ENCODE measurements around the gene PAM16. TPM values are rescaled to one million over a fixed set of nuclear protein-coding genes. Genes with fewer than 3 reads are reported as not detected.
A peak's percentile ranks its signal among the peaks of the same experiment; 100 is the strongest.
"Not testable (repeated sequence)": the region's sequence is repeated elsewhere in the genome, so short reads cannot be mapped to it uniquely, and the experiment has no call there.

Gene PAM16
- total RNA-seq, 1 experiment from 2014 or later = 80.4 TPM

DNA sequence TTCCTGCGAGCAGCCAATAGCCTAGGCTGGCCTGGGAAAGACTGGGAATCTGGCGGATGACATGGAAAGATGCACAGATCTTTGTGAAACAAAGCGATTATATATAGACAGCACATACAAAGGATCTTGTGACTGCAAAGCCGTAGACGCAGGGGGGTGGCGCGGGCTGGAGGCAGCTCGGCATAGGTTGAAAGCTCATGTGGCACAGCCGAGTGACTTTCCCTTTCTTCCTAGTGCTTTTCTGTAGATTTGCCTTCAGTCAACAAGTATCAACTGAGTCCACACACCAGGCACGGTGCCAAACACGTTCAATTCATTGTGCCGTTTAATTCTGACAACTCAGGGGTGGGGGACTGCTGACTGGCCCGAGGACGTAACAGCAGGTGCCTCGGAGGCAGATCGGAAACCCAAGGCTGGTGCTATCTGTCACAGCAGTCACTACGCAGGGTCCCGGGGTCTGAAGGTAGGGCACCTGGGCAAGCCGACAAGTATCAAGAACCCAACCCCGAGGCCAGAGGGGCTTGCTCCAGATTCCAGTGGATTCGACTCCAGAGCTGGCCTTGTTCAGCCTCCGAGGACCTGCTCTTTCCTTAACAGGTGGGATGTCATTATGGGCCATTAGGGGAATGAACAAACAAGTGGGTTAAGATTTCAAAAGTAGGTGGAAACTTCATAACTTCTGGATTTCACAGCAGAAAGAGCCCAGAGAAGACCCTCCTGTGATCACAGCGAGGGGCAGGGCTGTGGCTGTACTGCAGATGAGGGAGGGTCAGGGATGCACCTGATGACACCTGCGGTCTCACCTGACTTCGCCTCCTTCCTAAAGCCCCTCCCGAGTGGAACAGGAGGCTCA is 5.9 kb downstream of the PAM16 start:
- peaks cover 4% of the 10 kb centered on the region for H3K27me3 Mint-ChIP-seq (ENCODE audit: low read depth)
- H3K4me3 Mint-ChIP-seq = no peak overlapping the region
- no peak overlapping the region for H3T11ph ChIP-seq (ENCODE audit: low read length)
- H4K5ac ChIP-seq (ENCODE audit: insufficient read length, low read depth, low read length) = no peak overlapping the region
- H3K79me2 ChIP-seq (ENCODE audit: insufficient read depth, low read length) = peaks cover 11% of the 10 kb centered on the region; the same call in 1 of the 2 replicates
- H3K4me1 ChIP-seq (ENCODE audit: insufficient read depth, low read length) = no peaks in the 10 kb centered on the region
- H2AK5ac ChIP-seq (ENCODE audit: insufficient read length, low read length) = no peak overlapping the region
- no peak overlapping the region for H2BK120ac ChIP-seq (ENCODE audit: low read depth, low read length, poor library complexity, severe bottlenecking)
- no peaks in the 10 kb centered on the region for H3K23me2 ChIP-seq (ENCODE audit: insufficient read length, low read depth, low read length, poor library complexity, severe bottlenecking)
- H3K9ac ChIP-seq (ENCODE audit: extremely low read depth, insufficient read length, low read length) = no peak overlapping the region
- no peak overlapping the region for H3K14ac ChIP-seq (ENCODE audit: insufficient read depth, low read length)
- TF ChIP-seq, protein P1, sequence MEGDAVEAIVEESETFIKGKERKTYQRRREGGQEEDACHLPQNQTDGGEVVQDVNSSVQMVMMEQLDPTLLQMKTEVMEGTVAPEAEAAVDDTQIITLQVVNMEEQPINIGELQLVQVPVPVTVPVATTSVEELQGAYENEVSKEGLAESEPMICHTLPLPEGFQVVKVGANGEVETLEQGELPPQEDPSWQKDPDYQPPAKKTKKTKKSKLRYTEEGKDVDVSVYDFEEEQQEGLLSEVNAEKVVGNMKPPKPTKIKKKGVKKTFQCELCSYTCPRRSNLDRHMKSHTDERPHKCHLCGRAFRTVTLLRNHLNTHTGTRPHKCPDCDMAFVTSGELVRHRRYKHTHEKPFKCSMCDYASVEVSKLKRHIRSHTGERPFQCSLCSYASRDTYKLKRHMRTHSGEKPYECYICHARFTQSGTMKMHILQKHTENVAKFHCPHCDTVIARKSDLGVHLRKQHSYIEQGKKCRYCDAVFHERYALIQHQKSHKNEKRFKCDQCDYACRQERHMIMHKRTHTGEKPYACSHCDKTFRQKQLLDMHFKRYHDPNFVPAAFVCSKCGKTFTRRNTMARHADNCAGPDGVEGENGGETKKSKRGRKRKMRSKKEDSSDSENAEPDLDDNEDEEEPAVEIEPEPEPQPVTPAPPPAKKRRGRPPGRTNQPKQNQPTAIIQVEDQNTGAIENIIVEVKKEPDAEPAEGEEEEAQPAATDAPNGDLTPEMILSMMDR (conservative IDR thresholded peaks at IDR 0.05) = no peak
- H3K4me1 Mint-ChIP-seq = no peaks in the 10 kb centered on the region
- no peak overlapping the region for H2BK20ac ChIP-seq (ENCODE audit: low read depth, low read length, poor library complexity, severe bottlenecking)
- peak overlapping the region in 1 of 3 experiments; percentile 55; a peak in 2 of 7 replicates for H3K27ac Mint-ChIP-seq
- peaks cover 28 to 38% (median 33%) of the 10 kb centered on the region in 3 experiments for H3K36me3 Mint-ChIP-seq (ENCODE audit: insufficient read depth in 1 of 3, low read depth in 3 of 3)
- no peak overlapping the region for H2BK15ac ChIP-seq (ENCODE audit: low read depth, low read length)
- H2BK12ac ChIP-seq (ENCODE audit: insufficient read length, low read depth, low read length) = no peak overlapping the region
- H3K9me3 Mint-ChIP-seq = peaks cover 18% of the 10 kb centered on the region in 2 experiments
- no peaks in the 10 kb centered on the region for H3K9me3 ChIP-seq (ENCODE audit: control insufficient read depth, low read depth, low read length)
- H4K8ac ChIP-seq (replicated peaks; ENCODE audit: insufficient read length, low read depth, low read length) = no peak overlapping the region
- no peak for DNase-seq
- H3K27ac ChIP-seq (ENCODE audit: insufficient read length, low read depth, low read length) = no peak overlapping the region
- H2AFZ ChIP-seq (ENCODE audit: low read length) = no peak overlapping the region
- H3K4ac ChIP-seq (ENCODE audit: low read depth, low read length) = no peak overlapping the region
- H3K56ac ChIP-seq (ENCODE audit: insufficient read length, low read depth, low read length) = no peak overlapping the region
- no peaks in the 10 kb centered on the region for H4K20me1 ChIP-seq (ENCODE audit: control insufficient read depth, insufficient read depth, insufficient read length)
- no CpG with 5 or more reads among the region's 26 CpGs for WGBS (ENCODE audit: extremely low coverage, insufficient read length, low lambda C conversion rate)
- H3K18ac ChIP-seq (ENCODE audit: insufficient read length, low read depth, low read length) = no peak overlapping the region
- H3K27me3 ChIP-seq (ENCODE audit: insufficient read depth, low read length) = no peaks in the 10 kb centered on the region
- no peak overlapping the region for H3K4me2 ChIP-seq (ENCODE audit: insufficient read depth, insufficient read length, low read length)
- no peak overlapping the region for H2BK5ac ChIP-seq (ENCODE audit: insufficient read length, low read length)
- H3K79me1 ChIP-seq (ENCODE audit: insufficient read depth, low read depth, low read length, poor library complexity, severe bottlenecking) = peaks cover 7% of the 10 kb centered on the region
- H4K91ac ChIP-seq (ENCODE audit: insufficient read length, low read depth, low read length) = no peak overlapping the region
- H3K23ac ChIP-seq (ENCODE audit: insufficient read length, low read depth, low read length) = no peak overlapping the region

DNA sequence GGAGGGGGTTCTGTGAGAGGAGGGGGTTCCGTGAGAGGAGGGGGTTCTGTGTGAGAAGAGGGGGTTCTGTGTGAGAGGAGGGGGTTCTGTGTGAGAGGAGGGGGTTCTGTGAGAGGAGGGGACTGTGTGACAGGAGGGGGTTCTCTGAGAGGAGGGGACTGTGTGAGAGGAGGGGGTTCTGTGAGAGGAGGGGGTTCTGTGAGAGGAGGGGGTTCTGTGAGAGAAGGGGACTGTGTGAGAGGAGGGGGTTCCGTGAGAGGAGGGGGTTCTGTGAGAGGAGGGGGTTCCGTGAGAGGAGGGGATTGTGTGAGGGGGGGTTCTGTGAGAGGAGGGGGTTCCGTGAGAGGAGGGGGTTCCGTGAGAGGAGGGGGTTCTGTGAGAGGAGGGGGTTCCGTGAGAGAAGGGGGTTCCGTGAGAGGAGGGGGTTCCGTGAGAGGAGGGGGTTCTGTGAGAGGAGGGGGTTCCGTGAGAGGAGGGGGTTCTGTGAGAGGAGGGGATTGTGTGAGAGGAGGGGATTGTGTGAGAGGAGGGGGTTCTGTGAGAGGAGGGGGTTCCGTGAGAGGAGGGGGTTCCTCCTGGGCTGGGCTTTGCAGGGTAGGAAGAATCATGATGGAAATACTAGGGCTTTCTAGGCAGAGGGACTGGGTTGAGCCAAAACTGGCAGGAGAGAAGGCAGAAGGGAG is 6.7 kb downstream of the PAM16 start:
- not testable (repeated sequence) for H3K79me1 ChIP-seq (ENCODE audit: insufficient read depth, low read depth, low read length, poor library complexity, severe bottlenecking); H4K91ac ChIP-seq (ENCODE audit: insufficient read length, low read depth, low read length); H3K14ac ChIP-seq (ENCODE audit: insufficient read depth, low read length); H3K9ac ChIP-seq (ENCODE audit: extremely low read depth, insufficient read length, low read length); H2BK12ac ChIP-seq (ENCODE audit: insufficient read length, low read depth, low read length); H3K18ac ChIP-seq (ENCODE audit: insufficient read length, low read depth, low read length); H3T11ph ChIP-seq (ENCODE audit: low read length); H3K23me2 ChIP-seq (ENCODE audit: insufficient read length, low read depth, low read length, poor library complexity, severe bottlenecking); H3K4me3 Mint-ChIP-seq; H3K56ac ChIP-seq (ENCODE audit: insufficient read length, low read depth, low read length); H2BK20ac ChIP-seq (ENCODE audit: low read depth, low read length, poor library complexity, severe bottlenecking); H4K5ac ChIP-seq (ENCODE audit: insufficient read length, low read depth, low read length); H2AFZ ChIP-seq (ENCODE audit: low read length); H2AK5ac ChIP-seq (ENCODE audit: insufficient read length, low read length); H3K9me3 ChIP-seq (ENCODE audit: control insufficient read depth, low read depth, low read length); H3K4me2 ChIP-seq (ENCODE audit: insufficient read depth, insufficient read length, low read length); H2BK120ac ChIP-seq (ENCODE audit: low read depth, low read length, poor library complexity, severe bottlenecking); H4K8ac ChIP-seq (replicated peaks; ENCODE audit: insufficient read length, low read depth, low read length); H3K27ac ChIP-seq (ENCODE audit: insufficient read length, low read depth, low read length); H3K4me1 Mint-ChIP-seq; H4K20me1 ChIP-seq (ENCODE audit: control insufficient read depth, insufficient read depth, insufficient read length); H2BK5ac ChIP-seq (ENCODE audit: insufficient read length, low read length); H3K4me1 ChIP-seq (ENCODE audit: insufficient read depth, low read length); H3K27me3 Mint-ChIP-seq (ENCODE audit: low read depth); H3K79me2 ChIP-seq (ENCODE audit: insufficient read depth, low read length); H3K27me3 ChIP-seq (ENCODE audit: insufficient read depth, low read length); H2BK15ac ChIP-seq (ENCODE audit: low read depth, low read length); DNase-seq; H3K4ac ChIP-seq (ENCODE audit: low read depth, low read length); H3K23ac ChIP-seq (ENCODE audit: insufficient read length, low read depth, low read length)
- Mint-ChIP-seq H3K36me3 (ENCODE audit: insufficient read depth in 1 of 3, low read depth in 3 of 3) (peaks cover 30 to 44% (median 33%) of the 10 kb centered on the region in 3 experiments), H3K27ac (peak overlapping the region in 1 of 3 experiments; percentile 55; a peak in 2 of 7 replicates), H3K9me3 (peaks cover 18% of the 10 kb centered on the region in 2 experiments)
- WGBS (ENCODE audit: extremely low coverage, insufficient read length, low lambda C conversion rate) = 82% methylated on average over 1 of the region's 10 CpGs
